Lower leg skin (tissue), 4 donors: Measurements from ENCODE around the gene CAVIN4. TPM values are rescaled to one million over a fixed set of nuclear protein-coding genes. Genes with fewer than 3 reads are reported as not detected.

Experiments used
- DNase-seq, 2 donors: peaks; one replicate each; pipeline ENCODE4 v3.0.0-alpha.2; 2019; ENCODE audit warnings: low spot score in 2 of 2
- H3K4me3 ChIP-seq: fragments of 200-600 bp; sonication (generic); 2 replicates; pipeline ENCODE4 v1.5.1; 2017; ENCODE audit warnings: mild to moderate bottlenecking, low read depth; ENCODE audit not compliant: poor library complexity, severe bottlenecking
- CTCF ChIP-seq, 3 donors: fragments of 450-650 bp; IDR thresholded peaks; one replicate each; pipeline ENCODE4 v1.5.1; 2016; ENCODE audit warnings: antibody characterized with exemption in 3 of 3, mild to moderate bottlenecking in 3 of 3, moderate library complexity in 2 of 3
- POLR2A ChIP-seq, 2 donors: fragments of 450-650 bp; IDR thresholded peaks; one replicate each; pipeline ENCODE4 v1.6.1; 2016 to 2017; ENCODE audit warnings: antibody characterized with exemption in 2 of 2, mild to moderate bottlenecking in 1 of 2, moderate library complexity in 1 of 2
- WGBS, 2 donors: methylation state at CpG; one replicate each; pipeline ENCODE4 v1.1.5; 2018; 5-methylcytosine and 5-hydroxymethylcytosine counted together
- intact Hi-C: fragments of 100-400 bp; cut with DNase I; formaldehyde crosslinking; loops from one replicate; pipeline ENCODE4 v1.15.0; 2023; ENCODE audit warnings: low total_unique reads
- total RNA-seq, 4 donors: library from RNA; depleted of rRNA; stranded (reverse); fragments of >200 nt; gene quantifications; one replicate each; pipeline ENCODE4 v1.1.0, GENCODE V29; 2016

The CAVIN4 gene
- total RNA-seq = under 1 TPM in 2 of 4 donors, not detected in 2; 0.29 to 0.34 TPM

GRCh38 chr9:100577776-100578448 lies at the start of gene CAVIN4:
CAVIN4 (plus strand) TSS chr9:100578079; CDS start chr9:100578144, 65 bp downstream.
- intact Hi-C loops = no loop called here
- TF ChIP-seq POLR2A (IDR thresholded peaks at IDR 0.05) (no peak), CTCF (IDR thresholded peaks at IDR 0.05) (no peak)
- 90 to 94% methylated on average over 10 of the region's 10 CpGs for WGBS, 2 donors
- no peak for DNase-seq
- H3K4me3 ChIP-seq = no peak within 1 kb of the TSS

GRCh38 chr9:100534401-100534800 lies 43.5 kb upstream of the CAVIN4 start:
- no peak for TF ChIP-seq POLR2A (IDR thresholded peaks at IDR 0.05)
- no peak for TF ChIP-seq CTCF (IDR thresholded peaks at IDR 0.05)
- no peak overlapping the region for H3K4me3 ChIP-seq
- intact Hi-C loops = no loop called here
- no peak for DNase-seq
- 69 to 72% methylated on average over 4 of the region's 4 CpGs for WGBS, 2 donors

GRCh38 chr9:100540327-100540726 lies 37.6 kb upstream of the CAVIN4 start:
- DNase-seq = no peak
- no peak for TF ChIP-seq POLR2A (IDR thresholded peaks at IDR 0.05)
- no peak for TF ChIP-seq CTCF (IDR thresholded peaks at IDR 0.05)
- intact Hi-C loops = no loop called here
- 95 to 98% methylated on average over 10 to 11 of the region's 12 CpGs for WGBS, 2 donors
- no peak overlapping the region for H3K4me3 ChIP-seq

- no peak for TF ChIP-seq POLR2A (IDR thresholded peaks at IDR 0.05)
- no peak for TF ChIP-seq CTCF (IDR thresholded peaks at IDR 0.05)
- H3K4me3 ChIP-seq = no peak overlapping the region
- no peak for DNase-seq
- WGBS, 2 donors = 76 to 77% methylated on average over 5 of the region's 5 CpGs
- intact Hi-C loops = no loop called here
Observed at GRCh38 chr9:100549048-100549447, 28.8 kb upstream of the CAVIN4 start.

- no peak for TF ChIP-seq CTCF (IDR thresholded peaks at IDR 0.05)
- TF ChIP-seq POLR2A (IDR thresholded peaks at IDR 0.05) = no peak
- intact Hi-C loops = no loop called here
- WGBS, 2 donors = 18 to 74% methylated on average over 2 of the region's 2 CpGs
- no peak for DNase-seq
- H3K4me3 ChIP-seq = no peak overlapping the region
Observed at GRCh38 chr9:100554935-100555401, 22.9 kb upstream of the CAVIN4 start.

- H3K4me3 ChIP-seq = no peak overlapping the region
- intact Hi-C loops = no loop called here
- WGBS, 2 donors = 94 to 100% methylated on average over 1 of the region's 1 CpG
- TF ChIP-seq POLR2A (IDR thresholded peaks at IDR 0.05) (no peak), CTCF (IDR thresholded peaks at IDR 0.05) (no peak)
- no peak for DNase-seq
Observed at GRCh38 chr9:100555471-100555870, 22.4 kb upstream of the CAVIN4 start.
